IMR-90 (cell line): ENCODE measurements around the gene SLC22A14.

ENCODE experiments used
- BHLHE40 ChIP-seq: fragments of 150-350 bp; IDR thresholded peaks from 2 replicates; pipeline ENCODE4 v1.6.1; 2016; ENCODE audit warnings: mild to moderate bottlenecking, low read depth, low read length
- CTCF ChIP-seq: conservative IDR thresholded peaks from 2 replicates; pipeline ENCODE4 v1.5.1; 2012; ENCODE audit warnings: mild to moderate bottlenecking, low read depth, low read length, improper control_type of control experiment
- MAFK ChIP-seq: IDR thresholded peaks from 2 replicates; pipeline ENCODE4 v1.6.1; 2012; ENCODE audit warnings: low read depth, low read length, improper control_type of control experiment
- MXI1 ChIP-seq: IDR thresholded peaks from 2 replicates; pipeline ENCODE4 v1.6.1; 2012; ENCODE audit warnings: low read depth, mild to moderate bottlenecking, low read length, moderate library complexity, borderline replicate concordance
- NFE2L2 ChIP-seq: fragments of 150-350 bp; IDR thresholded peaks from 2 replicates; pipeline ENCODE4 v1.6.1; 2016; ENCODE audit warnings: low read depth, mild to moderate bottlenecking, low read length
- POLR2A ChIP-seq: IDR thresholded peaks from 2 replicates; pipeline ENCODE4 v1.6.1; 2012; ENCODE audit warnings: mild to moderate bottlenecking, low read depth, low read length
- RAD21 ChIP-seq: IDR thresholded peaks from 2 replicates; pipeline ENCODE4 v1.6.1; 2012; ENCODE audit warnings: low read length, improper control_type of control experiment
- RCOR1 ChIP-seq: IDR thresholded peaks from 2 replicates; pipeline ENCODE4 v1.6.1; 2012; ENCODE audit warnings: mild to moderate bottlenecking, low read length, improper control_type of control experiment; ENCODE audit not compliant: insufficient replicate concordance
- RFX5 ChIP-seq: IDR thresholded peaks from 2 replicates; pipeline ENCODE4 v1.8.0; 2012; ENCODE audit warnings: low read depth, mild to moderate bottlenecking, low read length, moderate library complexity
- SMC3 ChIP-seq: fragments of 150-350 bp; IDR thresholded peaks from 2 replicates; pipeline ENCODE4 v1.6.1; 2016; ENCODE audit warnings: low read depth, mild to moderate bottlenecking, antibody characterized with exemption, low read length, moderate library complexity
- USF2 ChIP-seq: fragments of 150-350 bp; IDR thresholded peaks from 2 replicates; pipeline ENCODE4 v1.6.1; 2017; ENCODE audit warnings: mild to moderate bottlenecking, antibody characterized with exemption, low read length, low read depth

- TF ChIP-seq POLR2A: no peak
- TF ChIP-seq CTCF: no peak
- no peak for TF ChIP-seq NFE2L2
- TF ChIP-seq RCOR1: no peak
- no peak for TF ChIP-seq MXI1
- TF ChIP-seq RAD21: no peak
- TF ChIP-seq MAFK: no peak
- TF ChIP-seq SMC3: no peak
- no peak for TF ChIP-seq RFX5
- TF ChIP-seq BHLHE40: no peak
- no peak for TF ChIP-seq USF2
Measured at GRCh38 chr3:38323060-38323459, 41.0 kb downstream of the SLC22A14 start.
